H9 (cell line): ENCODE data around the gene KLHDC8A. TPM values are rescaled to one million over a fixed set of nuclear protein-coding genes. Genes with fewer than 3 reads are reported as not detected.

Source experiments
- DNase-seq: peaks from one replicate; pipeline ENCODE4 v3.0.0-alpha.2; 2017
- H2AFZ ChIP-seq: one replicate; pipeline ENCODE4 v1.6.1; 2013; ENCODE audit warnings: mild to moderate bottlenecking, low read length, control low read depth, moderate library complexity
- H2AK5ac ChIP-seq: 2 replicates; pipeline ENCODE4 v1.6.1; 2013; ENCODE audit warnings: low read length, control low read depth, mixed read lengths; ENCODE audit not compliant: insufficient read length
- H2BK120ac ChIP-seq: one replicate; pipeline ENCODE4 v1.6.1; 2013; ENCODE audit warnings: low read depth, mild to moderate bottlenecking, low read length, control low read depth, inconsistent platforms; ENCODE audit not compliant: poor library complexity, severe bottlenecking
- H2BK12ac ChIP-seq: 2 replicates; pipeline ENCODE4 v1.6.1; 2013; ENCODE audit warnings: low read length, control low read depth, mixed read lengths, low read depth; ENCODE audit not compliant: insufficient read length
- H2BK15ac ChIP-seq: 2 replicates; pipeline ENCODE4 v1.6.1; 2013; ENCODE audit warnings: low read depth, low read length, control low read depth
- H2BK20ac ChIP-seq: one replicate; pipeline ENCODE4 v1.6.1; 2013; ENCODE audit warnings: low read depth, mild to moderate bottlenecking, low read length, control low read depth, inconsistent platforms; ENCODE audit not compliant: poor library complexity, severe bottlenecking
- H2BK5ac ChIP-seq: 2 replicates; pipeline ENCODE4 v1.6.1; 2013; ENCODE audit warnings: low read length, control low read depth, mixed read lengths; ENCODE audit not compliant: insufficient read length
- H3K14ac ChIP-seq: 2 replicates; pipeline ENCODE4 v1.6.1; 2013; ENCODE audit warnings: low read length, control low read depth; ENCODE audit not compliant: insufficient read depth
- H3K18ac ChIP-seq: 2 replicates; pipeline ENCODE4 v1.6.1; 2013; ENCODE audit warnings: low read depth, mild to moderate bottlenecking, mixed read lengths, low read length, control low read depth; ENCODE audit not compliant: insufficient read length
- H3K23ac ChIP-seq: 2 replicates; pipeline ENCODE4 v1.6.1; 2013; ENCODE audit warnings: low read length, control low read depth, mixed read lengths, low read depth; ENCODE audit not compliant: insufficient read length
- H3K23me2 ChIP-seq: 2 replicates; pipeline ENCODE4 v1.6.1; 2013; ENCODE audit warnings: low read depth, mild to moderate bottlenecking, mixed read lengths, low read length, control low read depth; ENCODE audit not compliant: insufficient read length, poor library complexity, severe bottlenecking
- H3K27ac ChIP-seq: 2 replicates; pipeline ENCODE4 v1.5.1; 2013; ENCODE audit warnings: low read length, control low read depth, mixed read lengths, low read depth; ENCODE audit not compliant: insufficient read length
- H3K27me3 ChIP-seq: 2 replicates; pipeline ENCODE4 v1.6.1; 2013; ENCODE audit warnings: low read length, control low read depth, inconsistent platforms; ENCODE audit not compliant: insufficient read depth
- H3K4ac ChIP-seq: 2 replicates; pipeline ENCODE4 v1.6.1; 2013; ENCODE audit warnings: low read depth, mild to moderate bottlenecking, control low read depth, inconsistent platforms, low read length, moderate library complexity
- H3K4me1 ChIP-seq: 2 replicates; pipeline ENCODE4 v1.6.1; 2013; ENCODE audit warnings: low read length, control low read depth, inconsistent platforms; ENCODE audit not compliant: insufficient read depth
- H3K4me2 ChIP-seq: 2 replicates; pipeline ENCODE4 v1.6.1; 2013; ENCODE audit warnings: low read length, control low read depth, mixed read lengths; ENCODE audit not compliant: insufficient read length, insufficient read depth
- H3K56ac ChIP-seq: 2 replicates; pipeline ENCODE4 v1.6.1; 2013; ENCODE audit warnings: low read depth, mild to moderate bottlenecking, mixed read lengths, low read length, control low read depth; ENCODE audit not compliant: insufficient read length
- H3K79me1 ChIP-seq: 2 replicates; pipeline ENCODE4 v1.6.1; 2013; ENCODE audit warnings: low read depth, mild to moderate bottlenecking, moderate library complexity, low read length, control low read depth, inconsistent platforms; ENCODE audit not compliant: insufficient read depth, poor library complexity, severe bottlenecking
- H3K79me2 ChIP-seq: 2 replicates; pipeline ENCODE4 v1.6.1; 2013; ENCODE audit warnings: low read length, control low read depth, inconsistent platforms; ENCODE audit not compliant: insufficient read depth
- H3K9ac ChIP-seq: 2 replicates; pipeline ENCODE4 v1.6.1; 2013; ENCODE audit warnings: low read length, control low read depth, mixed read lengths; ENCODE audit not compliant: insufficient read length; ENCODE audit errors: extremely low read depth
- H3K9me3 ChIP-seq: one replicate; pipeline ENCODE4 v1.6.1; 2013; ENCODE audit warnings: low read depth, low read length, inconsistent platforms; ENCODE audit not compliant: control insufficient read depth
- H3T11ph ChIP-seq: one replicate; pipeline ENCODE4 v1.6.1; 2013; ENCODE audit warnings: mild to moderate bottlenecking, low read length, control low read depth, inconsistent platforms
- H4K20me1 ChIP-seq: one replicate; pipeline ENCODE4 v1.6.1; 2013; ENCODE audit not compliant: control insufficient read depth, insufficient read length, insufficient read depth
- H4K5ac ChIP-seq: 2 replicates; pipeline ENCODE4 v1.6.1; 2013; ENCODE audit warnings: low read depth, mild to moderate bottlenecking, mixed read lengths, low read length, control low read depth; ENCODE audit not compliant: insufficient read length
- H4K8ac ChIP-seq: replicated peaks from 2 replicates; pipeline ENCODE4 v1.6.1; 2013; ENCODE audit warnings: low read length, control low read depth, mixed read lengths, low read depth; ENCODE audit not compliant: insufficient read length
- H4K91ac ChIP-seq: 2 replicates; pipeline ENCODE4 v1.6.1; 2013; ENCODE audit warnings: low read depth, mild to moderate bottlenecking, moderate library complexity, mixed read lengths, low read length, control low read depth; ENCODE audit not compliant: insufficient read length
- H3K27ac Mint-ChIP-seq, 3 experiments: 2 replicates in 2 of 3; 3 replicates in 1 of 3; pipeline ENCODE4 v1.8.0; 2020 to 2021; ENCODE audit warnings: mixed read lengths in 3 of 3, mild to moderate bottlenecking in 1 of 3, moderate library complexity in 1 of 3
- H3K27me3 Mint-ChIP-seq: 2 replicates; pipeline ENCODE4 v1.8.0; 2021; ENCODE audit warnings: low read depth, mild to moderate bottlenecking, moderate library complexity, mixed read lengths
- H3K36me3 Mint-ChIP-seq, 3 experiments: 2 replicates in 2 of 3; 3 replicates in 1 of 3; pipeline ENCODE4 v1.8.0; 2020 to 2021; ENCODE audit warnings: low read depth in 3 of 3, mixed read lengths in 3 of 3; ENCODE audit not compliant: insufficient read depth in 1 of 3
- H3K4me1 Mint-ChIP-seq, 2 experiments: 2 replicates each; pipeline ENCODE4 v1.8.0; 2020; ENCODE audit warnings: mixed read lengths in 2 of 2
- H3K4me3 Mint-ChIP-seq, 2 experiments: 2 replicates in 1 of 2; 3 replicates in 1 of 2; pipeline ENCODE4 v1.8.0; 2020 to 2021; ENCODE audit warnings: mild to moderate bottlenecking in 2 of 2, mixed read lengths in 2 of 2, moderate library complexity in 1 of 2
- H3K9me3 Mint-ChIP-seq, 2 experiments: 2 replicates in 1 of 2; 3 replicates in 1 of 2; pipeline ENCODE4 v1.8.0; 2020; ENCODE audit warnings: mild to moderate bottlenecking in 2 of 2, mixed read lengths in 2 of 2, moderate library complexity in 1 of 2
- CTCF ChIP-seq: fragments of 200-600 bp; sonication (generic); conservative IDR thresholded peaks from 3 replicates; pipeline ENCODE4 v1.8.0; 2021; ENCODE audit warnings: antibody characterized with exemption, mild to moderate bottlenecking
- WGBS: extraction: QIAGEN DNeasy Blood & Tissue Kit; methylation state at CpG from one replicate; pipeline ENCODE4 v1.1.7; 2013; ENCODE audit warnings: missing lambda C conversion rate, low lambda C conversion rate, mixed read lengths; ENCODE audit not compliant: insufficient read length; ENCODE audit errors: extremely low coverage; 5-methylcytosine and 5-hydroxymethylcytosine counted together
- total RNA-seq: library from RNA; stranded (reverse); gene quantifications from 2 replicates; pipeline ENCODE4 v1.2.1, GENCODE V29; 2021

KLHDC8A gene
- total RNA-seq, 1 experiment from 2014 or later, result 0.96 TPM

GRCh38 chr1:205323794-205324193 is 32.9 kb downstream of the KLHDC8A start:
- no peak overlapping the region for H3K18ac ChIP-seq
- H3K56ac ChIP-seq, result no peak overlapping the region
- Mint-ChIP-seq H3K27me3 (peaks cover 7% of the 10 kb centered on the region), H3K27ac (peak overlapping the region in 1 of 3 experiments; percentile 56; a peak in 1 of 7 replicates), H3K4me1 (peaks cover 36 to 40% of the 10 kb centered on the region in 2 experiments), H3K9me3 (peaks cover 0 to 6% of the 10 kb centered on the region in 2 experiments; a peak in 2 of 5 replicates), H3K36me3 (peaks cover 4 to 20% (median 17%) of the 10 kb centered on the region in 3 experiments), H3K4me3 (no peak overlapping the region)
- H2AFZ ChIP-seq, result no peak overlapping the region
- H2BK20ac ChIP-seq, result no peak overlapping the region
- TF ChIP-seq CTCF, result no peak
- H4K5ac ChIP-seq, result no peak overlapping the region
- no peak overlapping the region for H2AK5ac ChIP-seq
- no peak overlapping the region for H2BK15ac ChIP-seq
- H3K14ac ChIP-seq, result no peak overlapping the region
- H2BK120ac ChIP-seq, result no peak overlapping the region
- no peak overlapping the region for H2BK5ac ChIP-seq
- H3K4ac ChIP-seq, result no peak overlapping the region
- H3K79me2 ChIP-seq, result peaks cover 15% of the 10 kb centered on the region; the same call in 1 of the 2 replicates
- H3K4me2 ChIP-seq, result no peak overlapping the region
- no peak overlapping the region for H4K8ac ChIP-seq
- no peaks in the 10 kb centered on the region for H4K20me1 ChIP-seq
- H4K91ac ChIP-seq, result no peak overlapping the region
- H3K23me2 ChIP-seq, result peaks cover 12% of the 10 kb centered on the region
- no peaks in the 10 kb centered on the region for H3K9me3 ChIP-seq
- no peaks in the 10 kb centered on the region for H3K27me3 ChIP-seq
- no peaks in the 10 kb centered on the region for H3K79me1 ChIP-seq
- H3K27ac ChIP-seq, result no peak overlapping the region
- no peak overlapping the region for H3T11ph ChIP-seq
- peaks cover 11% of the 10 kb centered on the region for H3K4me1 ChIP-seq
- H2BK12ac ChIP-seq, result no peak overlapping the region
- H3K23ac ChIP-seq, result no peak overlapping the region
- no peak overlapping the region for H3K9ac ChIP-seq
- WGBS, result no CpG with 5 or more reads among the region's 6 CpGs
- no peak for DNase-seq
